B cell (primary cell): ENCODE data around the gene DOCK4. TPM values are rescaled to one million over a fixed set of nuclear protein-coding genes. Genes with fewer than 3 reads are reported as not detected.

Source experiments
- ATAC-seq: fragments of 200-7000 bp; cut with Tn5 transposase; one replicate; pipeline ENCODE4 v1.10.0; 2021; ENCODE audit warnings: low read depth, mild to moderate bottlenecking, moderate number of reproducible peaks, moderate library complexity
- CTCF ChIA-PET: fragments of 350-600 bp; sonication (Branson Sonifier 250); formaldehyde crosslinking; loops from one replicate; lab custom pipeline; 2021; ENCODE audit warnings: antibody characterized with exemption, inconsistent platforms; lab: Charles Lee
- POLR2A ChIA-PET: fragments of 350-600 bp; sonication (Branson Sonifier 250); formaldehyde crosslinking; loops from one replicate; lab custom pipeline; 2021; ENCODE audit warnings: antibody characterized with exemption; lab: Charles Lee
- DNase-seq: peaks from one replicate; pipeline ENCODE4 v3.0.0; 2013
- H2AFZ ChIP-seq: 2 replicates; pipeline ENCODE4 v1.6.1; 2012; ENCODE audit warnings: mild to moderate bottlenecking, low read depth, low read length; ENCODE audit not compliant: insufficient read depth, poor library complexity, severe bottlenecking
- H3K27ac ChIP-seq, 2 donors: 1 replicate in 1 of 2; 2 replicates in 1 of 2; pipeline ENCODE4 v1.5.1; 2012 to 2013; ENCODE audit warnings: low read length in 2 of 2, mild to moderate bottlenecking in 2 of 2, moderate library complexity in 1 of 2
- H3K27me3 ChIP-seq, 4 experiments: fragments of 200-600 bp in 1 of 4; sonication (generic) in 1 of 4; replicated peaks in 1 of 4; 1 replicate in 2 of 4; 2 replicates in 2 of 4; pipeline versions ENCODE4 v1.6.1 to v1.7.0; 2013 to 2016; ENCODE audit warnings: low read length in 3 of 4, mild to moderate bottlenecking in 2 of 4, mixed read lengths in 1 of 4, moderate library complexity in 1 of 4; ENCODE audit not compliant: insufficient read depth in 4 of 4, control insufficient read depth in 3 of 4; ENCODE audit errors: control extremely low read depth in 1 of 4
- H3K36me3 ChIP-seq, 2 experiments: replicated peaks in 1 of 2; 1 replicate in 1 of 2; 2 replicates in 1 of 2; pipeline versions ENCODE4 v1.6.1 to v1.7.1; 2013; ENCODE audit warnings: low read length in 1 of 2; ENCODE audit not compliant: insufficient read depth in 2 of 2, control insufficient read depth in 1 of 2; ENCODE audit errors: control extremely low read depth in 1 of 2, extremely low read depth in 1 of 2
- H3K4me1 ChIP-seq, 2 donors: fragments of 200-600 bp in 1 of 2; sonication (generic) in 1 of 2; 1 replicate in 1 of 2; 2 replicates in 1 of 2; pipeline versions ENCODE4 v1.5.1 to v1.6.1; 2013 to 2017; ENCODE audit warnings: low read length in 2 of 2; ENCODE audit not compliant: control insufficient read depth in 2 of 2, insufficient read depth in 2 of 2
- H3K4me2 ChIP-seq: replicated peaks from 2 replicates; pipeline ENCODE3; 2012; ENCODE audit warnings: mild to moderate bottlenecking, low read depth, low read length; ENCODE audit not compliant: poor library complexity, severe bottlenecking
- H3K4me3 ChIP-seq, 5 experiments: fragments of 200-600 bp in 1 of 5; sonication (generic) in 1 of 5; 1 replicate in 3 of 5; 2 replicates in 2 of 5; pipeline versions ENCODE4 v1.5.1 to v1.7.0; 2011 to 2016; ENCODE audit warnings: low read length in 4 of 5, mild to moderate bottlenecking in 4 of 5, low read depth in 2 of 5, control low read depth in 1 of 5, moderate library complexity in 1 of 5; ENCODE audit not compliant: insufficient read depth in 1 of 5; ENCODE audit errors: control extremely low read depth in 1 of 5, extremely low read depth in 1 of 5
- H3K79me2 ChIP-seq: fragments of 200-600 bp; sonication (generic); one replicate; pipeline ENCODE4 v1.6.0; 2016; ENCODE audit warnings: low read length; ENCODE audit not compliant: control insufficient read depth, insufficient read depth
- H3K9ac ChIP-seq: fragments of 200-600 bp; sonication (generic); 2 replicates; pipeline ENCODE4 v1.6.1; 2017; ENCODE audit warnings: mild to moderate bottlenecking, low read length, moderate library complexity
- H3K9me3 ChIP-seq, 3 donors: one replicate each; pipeline versions ENCODE4 v1.6.1 to v1.7.1; 2013; ENCODE audit warnings: low read length in 2 of 3; ENCODE audit not compliant: control insufficient read depth in 2 of 3, insufficient read depth in 1 of 3; ENCODE audit errors: control extremely low read depth in 1 of 3
- H4K20me1 ChIP-seq: 2 replicates; pipeline ENCODE4 v1.6.0; 2012; ENCODE audit warnings: mild to moderate bottlenecking, low read length; ENCODE audit not compliant: insufficient read depth, control insufficient read depth, poor library complexity, severe bottlenecking
- H3K27ac Mint-ChIP-seq: one replicate; pipeline ENCODE4 v1.8.0; 2021; ENCODE audit warnings: mixed read lengths
- H3K27me3 Mint-ChIP-seq: one replicate; pipeline ENCODE4 v1.8.0; 2021; ENCODE audit warnings: mixed read lengths
- H3K4me1 Mint-ChIP-seq: one replicate; pipeline ENCODE4 v1.8.0; 2021; ENCODE audit warnings: mixed read lengths
- H3K4me3 Mint-ChIP-seq: one replicate; pipeline ENCODE4 v1.8.0; 2021; ENCODE audit warnings: mixed read lengths
- H3K9me3 Mint-ChIP-seq: one replicate; pipeline ENCODE4 v1.8.0; 2022; ENCODE audit warnings: mixed read lengths; ENCODE audit not compliant: insufficient read depth
- CTCF ChIP-seq: fragments of 200-600 bp; IDR thresholded peaks from one replicate; pipeline ENCODE4 v1.8.0; 2022; ENCODE audit warnings: antibody characterized with exemption, mild to moderate bottlenecking
- EZH2 ChIP-seq: IDR thresholded peaks from 2 replicates; pipeline ENCODE4 v1.6.1; 2012; ENCODE audit warnings: borderline replicate concordance, low read depth, mild to moderate bottlenecking, moderate library complexity, low read length; ENCODE audit not compliant: insufficient read depth, poor library complexity, severe bottlenecking
- WGBS: methylation state at CpG from one replicate; pipeline ENCODE4 v1.1.5; 2013; ENCODE audit warnings: missing lambda C conversion rate; ENCODE audit not compliant: insufficient coverage; 5-methylcytosine and 5-hydroxymethylcytosine counted together
- intact Hi-C: fragments of 100-400 bp; cut with micrococcal nuclease; formaldehyde crosslinking; loops from one replicate; pipeline ENCODE4 v1.10.0; 2022
- polyA plus RNA-seq: library from polyadenylated mRNA; depleted of rRNA; stranded (reverse); fragments of >200 nt; gene quantifications from 2 replicates; pipeline ENCODE4 v1.2.3, GENCODE V29; 2012
- total RNA-seq, 2 donors: library from RNA; stranded (reverse); fragments of 120-200 nt in 1 of 2; gene quantifications; 1 replicate in 1 of 2; 2 replicates in 1 of 2; pipeline versions ENCODE4 v1.2.3 to v1.2.4, GENCODE V29; 2013 to 2022

The DOCK4 gene
- total and polyA plus RNA-seq, 2 donors (not counting 1 experiment from before 2014, with no cell fraction given) = 0.03 to 4.1 TPM

DNA sequence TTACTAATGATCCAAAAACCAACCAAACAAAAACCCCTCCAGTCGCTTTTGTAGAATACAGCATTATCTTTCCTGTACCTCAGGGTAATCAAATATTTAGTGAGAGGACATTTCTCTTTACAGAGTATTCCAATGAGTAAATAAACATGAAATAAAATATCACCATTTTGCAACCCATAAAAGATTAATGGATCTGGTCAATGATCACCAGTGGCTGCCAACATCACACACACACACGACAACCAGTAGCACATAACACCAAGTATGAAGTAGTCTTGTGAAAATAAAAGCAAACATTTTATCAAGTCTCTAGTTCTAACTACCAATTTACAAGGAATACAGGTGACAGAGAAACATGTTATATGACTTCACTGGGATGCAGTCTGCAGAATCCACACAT, 455.3 kb downstream of the DOCK4 start:
- H3K4me3 ChIP-seq = no peak overlapping the region

DNA sequence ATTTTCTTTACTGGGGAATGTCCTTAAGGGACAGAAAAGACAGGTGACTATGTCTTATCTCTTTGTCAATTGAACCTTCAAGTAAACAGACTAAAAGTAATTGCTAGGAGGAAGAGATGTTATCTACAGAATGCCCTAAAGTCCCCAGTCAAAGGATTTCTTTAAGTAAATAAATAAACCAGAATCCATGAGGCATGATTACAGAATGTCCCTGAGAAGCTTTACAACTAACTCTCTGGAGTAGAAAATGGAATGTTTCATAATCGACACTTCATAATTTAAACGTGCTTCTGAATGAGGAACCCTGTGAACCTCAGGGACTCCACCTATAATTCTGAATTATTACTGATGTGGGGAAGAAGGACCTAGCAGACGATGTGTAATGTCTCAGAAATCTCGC, 456.0 kb downstream of the DOCK4 start:
- no peak for TF ChIP-seq EZH2
- no peak for TF ChIP-seq CTCF
- ATAC-seq (no peak), DNase-seq (no peak)
- Histone ChIP-seq H3K4me2 (no peak overlapping the region), H2AFZ (no peak overlapping the region), H4K20me1 (no peaks in the 10 kb centered on the region), H3K27me3 (no peaks in the 10 kb centered on the region), H3K36me3 (no peaks in the 10 kb centered on the region), H3K79me2 (no peaks in the 10 kb centered on the region), H3K9ac (no peak overlapping the region), H3K4me3 (no peak overlapping the region), H3K4me1 (no peaks in the 10 kb centered on the region), H3K9me3 (no peaks in the 10 kb centered on the region), H3K27ac (no peak overlapping the region)
- H3K4me3 Mint-ChIP-seq = no peak overlapping the region
- H3K9me3 Mint-ChIP-seq = no peaks in the 10 kb centered on the region
- H3K4me1 Mint-ChIP-seq = no peaks in the 10 kb centered on the region
- CTCF ChIA-PET = interaction anchor here (2.2 kb wide), 1 partner anchor 9 kb away, joined by 8 read pairs; no protein-coding TSS in a partner anchor
- 100% methylated on average over 1 of the region's 4 CpGs for WGBS
- intact Hi-C loops = no loop called here
- peaks cover 5% of the 10 kb centered on the region for H3K27me3 Mint-ChIP-seq
- POLR2A ChIA-PET = no interaction called here
- H3K27ac Mint-ChIP-seq = no peak overlapping the region

More for the DNA sequence above, 455.3 kb downstream of the DOCK4 start:
- no peaks in the 10 kb centered on the region for H4K20me1 ChIP-seq
- ATAC-seq (no peak), DNase-seq (no peak)
- peaks cover 5% of the 10 kb centered on the region for H3K27me3 Mint-ChIP-seq
- no peaks in the 10 kb centered on the region for H3K79me2 ChIP-seq
- H3K9me3 Mint-ChIP-seq = no peaks in the 10 kb centered on the region
- H3K4me1 Mint-ChIP-seq = no peaks in the 10 kb centered on the region
- intact Hi-C loops = no loop called here
- H3K4me3 Mint-ChIP-seq = no peak overlapping the region
- no peaks in the 10 kb centered on the region for H3K4me1 ChIP-seq
- no CpG with 5 or more reads among the region's 2 CpGs for WGBS
- H3K9ac ChIP-seq = no peak overlapping the region
- no peak overlapping the region for H3K27ac Mint-ChIP-seq
- H2AFZ ChIP-seq = no peak overlapping the region
- TF ChIP-seq EZH2 (no peak), CTCF (no peak)
- H3K4me2 ChIP-seq = no peak overlapping the region
- H3K36me3 ChIP-seq = no peaks in the 10 kb centered on the region
- no peaks in the 10 kb centered on the region for H3K27me3 ChIP-seq
- H3K9me3 ChIP-seq = no peaks in the 10 kb centered on the region
- H3K27ac ChIP-seq = no peak overlapping the region
- ChIA-PET CTCF (interaction anchor here (2.2 kb wide), 1 partner anchor 10 kb away, joined by 8 read pairs; no protein-coding TSS in a partner anchor), POLR2A (no interaction called here)
